Astrocyte (in vitro differentiated cells and primary cell): ENCODE measurements around the gene MATN4. TPM values are rescaled to one million over a fixed set of nuclear protein-coding genes. Genes with fewer than 3 reads are reported as not detected.

Experiments
- DNase-seq: peaks from one replicate; pipeline ENCODE4 v3.0.0-alpha.2; 2010; ENCODE audit warnings: low read depth
- FAIRE-seq: peaks from 2 replicates; lab custom pipeline; 2011; peaks lifted over from hg19 to GRCh38; lab: Jason Lieb, UNC
- H2AFZ ChIP-seq: 2 replicates; pipeline ENCODE4 v1.6.0; 2012; ENCODE audit warnings: low read depth, low read length, inconsistent platforms
- H3K27ac ChIP-seq: 2 replicates; pipeline ENCODE4 v1.5.1; 2011; ENCODE audit warnings: low read depth, low read length, inconsistent platforms
- H3K27me3 ChIP-seq: 2 replicates; pipeline ENCODE4 v1.6.0; 2011; ENCODE audit warnings: low read length, inconsistent platforms; ENCODE audit not compliant: insufficient read depth
- H3K36me3 ChIP-seq: 2 replicates; pipeline ENCODE4 v1.5.1; 2011; ENCODE audit warnings: low read length, inconsistent platforms; ENCODE audit not compliant: insufficient read depth
- H3K4me1 ChIP-seq: 2 replicates; pipeline ENCODE4 v1.5.1; 2011; ENCODE audit warnings: low read length, inconsistent platforms; ENCODE audit not compliant: insufficient read depth
- H3K4me2 ChIP-seq: 2 replicates; pipeline ENCODE4 v1.6.0; 2012; ENCODE audit warnings: low read length, inconsistent platforms
- H3K4me3 ChIP-seq: 2 replicates; pipeline ENCODE4 v1.5.1; 2011; ENCODE audit warnings: low read depth, mild to moderate bottlenecking, low read length, inconsistent platforms; ENCODE audit not compliant: insufficient read depth
- H3K79me2 ChIP-seq: 2 replicates; pipeline ENCODE4 v1.6.0; 2012; ENCODE audit warnings: mild to moderate bottlenecking, low read length, inconsistent platforms; ENCODE audit not compliant: insufficient read depth
- H3K9ac ChIP-seq: 2 replicates; pipeline ENCODE4 v1.6.0; 2012; ENCODE audit warnings: mild to moderate bottlenecking, low read length, inconsistent platforms
- H3K9me3 ChIP-seq: 2 replicates; pipeline ENCODE4 v1.5.1; 2012; ENCODE audit warnings: low read depth, mild to moderate bottlenecking, low read length, inconsistent platforms; ENCODE audit not compliant: insufficient read depth
- H4K20me1 ChIP-seq: 2 replicates; pipeline ENCODE4 v1.6.0; 2012; ENCODE audit warnings: low read length, inconsistent platforms; ENCODE audit not compliant: insufficient read depth
- H3K27ac Mint-ChIP-seq: one replicate; pipeline ENCODE4 v1.8.0; 2021; ENCODE audit warnings: mild to moderate bottlenecking, mixed read lengths; ENCODE audit not compliant: unreplicated experiment
- H3K27me3 Mint-ChIP-seq: one replicate; pipeline ENCODE4 v1.8.0; 2021; ENCODE audit warnings: low read depth, mixed read lengths; ENCODE audit not compliant: unreplicated experiment
- H3K36me3 Mint-ChIP-seq: one replicate; pipeline ENCODE4 v1.8.0; 2021; ENCODE audit warnings: low read depth, mixed read lengths; ENCODE audit not compliant: unreplicated experiment
- H3K4me1 Mint-ChIP-seq: one replicate; pipeline ENCODE4 v1.8.0; 2021; ENCODE audit warnings: low read depth, mixed read lengths; ENCODE audit not compliant: unreplicated experiment
- H3K4me3 Mint-ChIP-seq: one replicate; pipeline ENCODE4 v1.8.0; 2021; ENCODE audit warnings: mild to moderate bottlenecking, moderate library complexity, mixed read lengths; ENCODE audit not compliant: unreplicated experiment
- H3K9me3 Mint-ChIP-seq: one replicate; pipeline ENCODE4 v1.8.0; 2021; ENCODE audit warnings: mild to moderate bottlenecking, mixed read lengths; ENCODE audit not compliant: unreplicated experiment
- CTCF ChIP-seq: IDR thresholded peaks from 2 replicates; pipeline ENCODE4 v1.5.1; 2011; ENCODE audit warnings: low read depth, mild to moderate bottlenecking, inconsistent platforms, low read length, moderate library complexity; ENCODE audit not compliant: insufficient read depth
- EZH2 ChIP-seq: IDR thresholded peaks from 2 replicates; pipeline ENCODE4 v1.6.1; 2012; ENCODE audit warnings: mild to moderate bottlenecking, low read length, inconsistent platforms; ENCODE audit not compliant: insufficient read depth
- total RNA-seq: library from RNA; stranded (reverse); gene quantifications from 2 replicates; pipeline ENCODE4 v1.2.1, GENCODE V29; 2021

Gene MATN4
- total RNA-seq, 1 donor from 2014 or later = 0.20 TPM

- H3K9me3 Mint-ChIP-seq = no peaks in the 10 kb centered on the region
- peak; percentile 45 for TF ChIP-seq CTCF
- no peak for TF ChIP-seq EZH2
- no peak overlapping the region for H3K4me3 ChIP-seq
- peaks cover 19% of the 10 kb centered on the region for H3K27me3 ChIP-seq
- no peak overlapping the region for H3K9ac ChIP-seq
- no peaks in the 10 kb centered on the region for H3K4me1 Mint-ChIP-seq
- DNase-seq (peak; percentile 17), FAIRE-seq (no peak)
- peaks cover 29% of the 10 kb centered on the region for H3K27me3 Mint-ChIP-seq
- H3K27ac ChIP-seq = no peak overlapping the region
- H3K4me2 ChIP-seq = no peak overlapping the region
- H3K4me3 Mint-ChIP-seq = no peak overlapping the region
- no peak overlapping the region for H3K27ac Mint-ChIP-seq
- H3K36me3 Mint-ChIP-seq = peaks cover 3% of the 10 kb centered on the region
- no peaks in the 10 kb centered on the region for H3K9me3 ChIP-seq
- no peaks in the 10 kb centered on the region for H3K79me2 ChIP-seq
- H2AFZ ChIP-seq = peak overlapping the region; percentile 62
- H4K20me1 ChIP-seq = no peaks in the 10 kb centered on the region
- peaks cover 3% of the 10 kb centered on the region for H3K4me1 ChIP-seq
- H3K36me3 ChIP-seq = no peaks in the 10 kb centered on the region
These were observed 3.6 kb upstream of the MATN4 start for GRCh38 chr20:45311589-45312211.

GRCh38 chr20:45309075-45309474 lies 976 bp upstream of the MATN4 start:
- Histone ChIP-seq H3K27me3 (peaks cover 27% of the 10 kb centered on the region), H3K79me2 (no peaks in the 10 kb centered on the region), H3K36me3 (no peaks in the 10 kb centered on the region), H3K27ac (no peak overlapping the region), H4K20me1 (no peaks in the 10 kb centered on the region), H3K4me1 (peaks cover 3% of the 10 kb centered on the region), H2AFZ (no peak overlapping the region), H3K4me3 (no peak overlapping the region), H3K4me2 (no peak overlapping the region), H3K9ac (no peak overlapping the region), H3K9me3 (no peaks in the 10 kb centered on the region)
- H3K4me3 Mint-ChIP-seq = no peak overlapping the region
- peaks cover 3% of the 10 kb centered on the region for H3K36me3 Mint-ChIP-seq
- no peak for DNase-seq
- no peak overlapping the region for H3K27ac Mint-ChIP-seq
- TF ChIP-seq CTCF (no peak), EZH2 (no peak)
- peaks cover 31% of the 10 kb centered on the region for H3K27me3 Mint-ChIP-seq
- H3K4me1 Mint-ChIP-seq = no peaks in the 10 kb centered on the region
- FAIRE-seq = no peak
- H3K9me3 Mint-ChIP-seq = no peaks in the 10 kb centered on the region

- Histone ChIP-seq H3K4me2 (no peak overlapping the region), H3K4me1 (peaks cover 3% of the 10 kb centered on the region), H3K27ac (no peak overlapping the region), H3K9me3 (no peaks in the 10 kb centered on the region), H3K9ac (no peak overlapping the region), H2AFZ (no peak overlapping the region), H3K79me2 (no peaks in the 10 kb centered on the region), H3K4me3 (no peak overlapping the region), H3K36me3 (no peaks in the 10 kb centered on the region), H3K27me3 (peaks cover 32% of the 10 kb centered on the region), H4K20me1 (no peaks in the 10 kb centered on the region)
- H3K27ac Mint-ChIP-seq = no peak overlapping the region
- no peaks in the 10 kb centered on the region for H3K9me3 Mint-ChIP-seq
- H3K27me3 Mint-ChIP-seq = peaks cover 21% of the 10 kb centered on the region
- no peaks in the 10 kb centered on the region for H3K4me1 Mint-ChIP-seq
- FAIRE-seq (no peak), DNase-seq (no peak)
- peaks cover 3% of the 10 kb centered on the region for H3K36me3 Mint-ChIP-seq
- TF ChIP-seq EZH2 (no peak), CTCF (no peak)
- no peak overlapping the region for H3K4me3 Mint-ChIP-seq
These were observed 941 bp downstream of the MATN4 start for GRCh38 chr20:45307076-45307640.
